Caco-2 (cell line): ENCODE data around the gene VCP. TPM values are rescaled to one million over a fixed set of nuclear protein-coding genes. Genes with fewer than 3 reads are reported as not detected.

Experiments used
- BruUV-seq: library from RNA; stranded (reverse); fragments of 400-500 nt; replicated peaks from 2 replicates; lab custom pipeline; 2021; lab: Mats Ljungman, UMichigan
- CTCF ChIA-PET: fragments of 300-600 bp; sonication (Branson Sonifier 250); formaldehyde crosslinking; loops from one replicate; lab custom pipeline; 2022; ENCODE audit warnings: antibody characterized with exemption; lab: Charles Lee
- POLR2A ChIA-PET: fragments of 300-600 bp; sonication (Branson Sonifier 250); formaldehyde crosslinking; loops from one replicate; lab custom pipeline; 2022; ENCODE audit warnings: antibody characterized with exemption; lab: Charles Lee
- DNase-seq, 2 experiments: peaks; one replicate each; pipeline versions ENCODE4 v3.0.0 to v3.0.0-alpha.2; 2020 to 2022
- H3K27me3 ChIP-seq: replicated peaks from 2 replicates; pipeline ENCODE4 v1.6.0; 2011; ENCODE audit warnings: low read length; ENCODE audit not compliant: control insufficient read depth, insufficient read depth
- H3K36me3 ChIP-seq: 2 replicates; pipeline ENCODE4 v1.5.1; 2011; ENCODE audit warnings: low read length; ENCODE audit not compliant: control insufficient read depth, insufficient read depth
- H3K4me1 ChIP-seq: fragments of 250-450 bp; sonication (Bioruptor Pico); 2 replicates; pipeline ENCODE4 v1.5.1; 2020; ENCODE audit warnings: mild to moderate bottlenecking
- H3K4me3 ChIP-seq: 2 replicates; pipeline ENCODE4 v1.5.1; 2011; ENCODE audit warnings: low read depth, mild to moderate bottlenecking, control low read depth, low read length
- H3K9me3 ChIP-seq: fragments of 250-450 bp; sonication (Bioruptor Pico); 2 replicates; pipeline ENCODE4 v1.5.1; 2020; ENCODE audit warnings: mild to moderate bottlenecking, moderate library complexity
- H3K27ac Mint-ChIP-seq: one replicate; pipeline ENCODE4 v1.8.0; 2022; ENCODE audit warnings: mixed read lengths; ENCODE audit not compliant: unreplicated experiment
- H3K27me3 Mint-ChIP-seq: one replicate; pipeline ENCODE4 v1.8.0; 2022; ENCODE audit warnings: mixed read lengths; ENCODE audit not compliant: insufficient read depth, unreplicated experiment
- H3K36me3 Mint-ChIP-seq: one replicate; pipeline ENCODE4 v1.8.0; 2022; ENCODE audit warnings: mild to moderate bottlenecking, mixed read lengths; ENCODE audit not compliant: insufficient read depth, unreplicated experiment
- H3K4me1 Mint-ChIP-seq: one replicate; pipeline ENCODE4 v1.8.0; 2022; ENCODE audit warnings: low read depth, mixed read lengths; ENCODE audit not compliant: unreplicated experiment
- H3K4me3 Mint-ChIP-seq: one replicate; pipeline ENCODE4 v1.8.0; 2022; ENCODE audit warnings: mild to moderate bottlenecking, moderate library complexity, mixed read lengths; ENCODE audit not compliant: unreplicated experiment
- H3K9me3 Mint-ChIP-seq: one replicate; pipeline ENCODE4 v1.8.0; 2022; ENCODE audit warnings: mixed read lengths; ENCODE audit not compliant: unreplicated experiment
- intact Hi-C: fragments of 100-400 bp; cut with micrococcal nuclease; formaldehyde crosslinking; loops from one replicate; pipeline ENCODE4 v1.10.0; 2022; ENCODE audit not compliant: unreplicated experiment
- total RNA-seq: library from RNA; stranded (reverse); gene quantifications from 2 replicates; pipeline ENCODE4 v1.2.3, GENCODE V29; 2022
- TF ChIP-seq, protein P1 (sequence below), 2 experiments: fragments of 200-600 bp in 1 of 2; IDR thresholded peaks; 1 replicate in 1 of 2; 2 replicates in 1 of 2; pipeline versions ENCODE4 v1.5.1 to v1.8.0; 2011 to 2022; ENCODE audit warnings: antibody characterized with exemption in 1 of 2, control low read depth in 1 of 2, inconsistent platforms in 1 of 2, low read depth in 1 of 2, low read length in 1 of 2, mild to moderate bottlenecking in 1 of 2, moderate library complexity in 1 of 2; ENCODE audit not compliant: insufficient read depth in 1 of 2, severe bottlenecking in 1 of 2, unreplicated experiment in 1 of 2

The VCP gene
- total RNA-seq, 1 experiment from 2014 or later, result 281 TPM

DNA sequence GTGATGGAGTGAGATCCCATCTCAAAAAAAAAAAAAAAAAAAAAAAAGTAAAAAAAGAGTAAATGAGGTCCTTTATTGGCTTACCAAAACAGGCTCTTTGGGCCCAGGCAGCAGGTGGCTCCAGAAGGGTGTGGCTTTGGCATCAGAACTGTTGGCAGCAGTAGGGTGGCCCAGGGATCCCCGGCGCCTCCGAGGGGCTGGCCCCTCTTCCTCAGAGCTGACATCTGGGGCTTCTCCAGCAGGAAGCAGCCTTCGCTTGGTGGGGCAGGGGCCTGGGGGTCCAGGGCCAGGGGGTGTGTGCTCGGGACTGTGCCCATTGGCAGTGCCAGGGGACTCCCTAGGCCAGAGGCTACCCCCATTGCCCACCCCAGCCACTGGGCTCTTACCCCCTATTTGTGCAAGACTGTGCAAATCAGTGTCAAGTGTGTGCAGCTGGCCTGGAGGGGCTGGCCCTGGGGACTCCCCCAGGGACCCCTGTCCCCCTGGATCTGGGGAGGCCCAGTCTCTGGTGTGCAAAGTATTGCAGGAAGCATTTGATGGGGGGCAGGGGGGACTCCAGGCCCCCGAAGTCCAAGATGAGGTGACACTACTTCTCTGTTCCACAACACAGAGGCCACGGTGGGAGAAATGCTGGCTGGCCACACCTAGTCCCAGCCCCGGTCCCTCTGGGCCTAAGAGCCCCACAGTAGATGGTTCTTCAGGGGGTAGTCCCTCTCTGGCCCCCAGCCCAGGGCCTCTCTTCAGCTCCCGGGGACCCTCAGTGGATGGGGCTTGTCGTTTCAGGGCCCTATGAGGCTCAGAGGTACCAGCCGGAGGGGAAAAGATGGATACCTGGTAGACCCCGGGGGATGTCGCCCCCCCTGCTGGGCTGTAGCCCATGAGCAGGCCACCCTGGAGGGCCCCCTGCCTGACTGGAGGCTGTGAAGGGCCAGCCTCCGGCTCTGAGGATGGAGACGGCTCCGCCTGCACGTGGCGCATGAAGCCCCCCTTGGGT, 35.2 kb upstream of the VCP start:
- Mint-ChIP-seq H3K36me3 (peaks cover 21% of the 10 kb centered on the region), H3K4me3 (no peak overlapping the region), H3K27me3 (no peaks in the 10 kb centered on the region), H3K9me3 (no peaks in the 10 kb centered on the region), H3K27ac (no peak overlapping the region), H3K4me1 (peaks cover 13% of the 10 kb centered on the region)
- BruUV-seq, result no TSS peak
- DNase-seq, result peak in 1 of 2 experiments; percentile 27
- H3K36me3 ChIP-seq, result peaks cover 2% of the 10 kb centered on the region
- intact Hi-C loops, result no loop called here
- POLR2A ChIA-PET, result no interaction called here
- CTCF ChIA-PET, result no interaction called here
- no peaks in the 10 kb centered on the region for H3K27me3 ChIP-seq
- H3K4me1 ChIP-seq, result peaks cover 10% of the 10 kb centered on the region
- no peaks in the 10 kb centered on the region for H3K9me3 ChIP-seq
- TF ChIP-seq, protein P1, sequence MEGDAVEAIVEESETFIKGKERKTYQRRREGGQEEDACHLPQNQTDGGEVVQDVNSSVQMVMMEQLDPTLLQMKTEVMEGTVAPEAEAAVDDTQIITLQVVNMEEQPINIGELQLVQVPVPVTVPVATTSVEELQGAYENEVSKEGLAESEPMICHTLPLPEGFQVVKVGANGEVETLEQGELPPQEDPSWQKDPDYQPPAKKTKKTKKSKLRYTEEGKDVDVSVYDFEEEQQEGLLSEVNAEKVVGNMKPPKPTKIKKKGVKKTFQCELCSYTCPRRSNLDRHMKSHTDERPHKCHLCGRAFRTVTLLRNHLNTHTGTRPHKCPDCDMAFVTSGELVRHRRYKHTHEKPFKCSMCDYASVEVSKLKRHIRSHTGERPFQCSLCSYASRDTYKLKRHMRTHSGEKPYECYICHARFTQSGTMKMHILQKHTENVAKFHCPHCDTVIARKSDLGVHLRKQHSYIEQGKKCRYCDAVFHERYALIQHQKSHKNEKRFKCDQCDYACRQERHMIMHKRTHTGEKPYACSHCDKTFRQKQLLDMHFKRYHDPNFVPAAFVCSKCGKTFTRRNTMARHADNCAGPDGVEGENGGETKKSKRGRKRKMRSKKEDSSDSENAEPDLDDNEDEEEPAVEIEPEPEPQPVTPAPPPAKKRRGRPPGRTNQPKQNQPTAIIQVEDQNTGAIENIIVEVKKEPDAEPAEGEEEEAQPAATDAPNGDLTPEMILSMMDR (IDR thresholded peaks at IDR 0.05; ENCODE audit: insufficient read depth in 1 of 2, low read depth in 1 of 2, low read length in 1 of 2, severe bottlenecking in 1 of 2, unreplicated experiment in 1 of 2), result no peak
- no peak overlapping the region for H3K4me3 ChIP-seq

DNA sequence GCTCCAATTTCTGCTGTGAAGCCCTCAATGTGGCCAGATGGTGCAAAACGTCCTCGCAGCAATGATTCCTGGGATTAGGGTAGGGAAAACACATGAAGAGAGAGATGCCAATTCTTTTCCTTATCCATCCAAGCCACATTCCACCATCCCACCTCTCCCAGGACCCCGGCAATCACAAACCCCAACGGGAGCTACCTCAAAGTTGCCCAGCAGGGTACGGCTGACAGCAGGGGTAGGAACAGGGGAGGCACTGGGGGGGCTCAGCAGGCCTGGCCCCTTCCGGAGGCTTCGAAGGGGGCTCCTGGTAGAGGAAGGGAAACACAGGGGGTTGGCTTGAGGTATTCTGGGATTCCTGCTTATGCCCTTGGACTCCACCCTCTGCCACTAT, 33.9 kb upstream of the VCP start:
- no TSS peak for BruUV-seq
- POLR2A ChIA-PET, result no interaction called here
- TF ChIP-seq, protein P1 (IDR thresholded peaks at IDR 0.05; ENCODE audit: insufficient read depth in 1 of 2, low read depth in 1 of 2, low read length in 1 of 2, severe bottlenecking in 1 of 2, unreplicated experiment in 1 of 2), result no peak
- H3K36me3 ChIP-seq, result peaks cover 2% of the 10 kb centered on the region
- Mint-ChIP-seq H3K36me3 (peaks cover 17% of the 10 kb centered on the region), H3K27ac (no peak overlapping the region), H3K4me3 (no peak overlapping the region), H3K4me1 (peaks cover 6% of the 10 kb centered on the region), H3K9me3 (no peaks in the 10 kb centered on the region), H3K27me3 (no peaks in the 10 kb centered on the region)
- H3K4me3 ChIP-seq, result no peak overlapping the region
- peak in 1 of 2 experiments; percentile 31 for DNase-seq
- peaks cover 7% of the 10 kb centered on the region for H3K4me1 ChIP-seq
- H3K9me3 ChIP-seq, result no peaks in the 10 kb centered on the region
- H3K27me3 ChIP-seq, result no peaks in the 10 kb centered on the region
- CTCF ChIA-PET, result interaction anchor here (1.3 kb wide), 1 partner anchor 9 kb away, joined by 3 read pairs; the partner anchor contains the start of gene ATOSB
- intact Hi-C loops, result no loop called here

DNA sequence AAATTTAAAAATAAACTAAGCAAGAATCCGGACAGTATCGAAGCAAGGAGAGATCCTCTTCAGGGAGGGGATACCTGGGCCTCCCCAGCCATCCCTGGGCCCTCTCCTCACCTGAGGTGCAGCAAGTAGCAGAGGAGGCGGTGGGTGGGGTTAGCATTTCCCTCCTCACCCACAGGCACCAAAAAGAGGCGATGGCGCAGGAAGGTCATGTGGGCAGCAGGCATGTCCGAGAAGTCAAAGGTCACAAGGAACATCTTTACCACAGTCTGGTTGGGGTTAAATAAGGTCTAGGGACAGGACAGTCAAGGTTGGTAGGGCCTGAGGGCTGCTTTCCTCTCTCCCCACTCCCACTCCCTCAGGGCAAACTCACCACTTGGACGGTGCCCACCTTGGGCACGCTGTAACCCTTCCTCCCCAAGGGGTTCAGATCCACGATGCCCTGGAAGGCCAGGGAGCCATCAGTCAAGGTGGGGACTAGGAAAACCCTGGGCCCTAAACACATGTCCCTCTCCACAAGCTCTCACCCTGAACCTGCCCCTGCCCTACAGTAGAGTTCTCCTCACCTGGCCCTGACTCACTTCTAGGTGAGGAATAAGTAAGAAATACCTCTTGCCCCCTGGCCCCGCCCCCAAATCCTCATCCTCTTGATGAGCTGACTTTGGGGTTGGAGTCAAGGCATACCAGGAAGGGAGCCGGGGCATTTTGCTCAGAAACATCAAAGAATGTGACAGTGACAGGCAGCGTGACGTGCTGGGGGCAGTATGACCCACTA, 33.3 kb upstream of the VCP start:
- peak in 1 of 2 experiments; percentile 27 for DNase-seq
- Histone ChIP-seq H3K9me3 (no peaks in the 10 kb centered on the region), H3K36me3 (peaks cover 2% of the 10 kb centered on the region), H3K27me3 (no peaks in the 10 kb centered on the region), H3K4me1 (peaks cover 6% of the 10 kb centered on the region), H3K4me3 (no peak overlapping the region)
- Mint-ChIP-seq H3K27ac (no peak overlapping the region), H3K4me1 (peaks cover 3% of the 10 kb centered on the region), H3K4me3 (no peak overlapping the region), H3K36me3 (peaks cover 19% of the 10 kb centered on the region), H3K27me3 (no peaks in the 10 kb centered on the region), H3K9me3 (no peaks in the 10 kb centered on the region)
- intact Hi-C loops, result no loop called here
- TF ChIP-seq, protein P1 (IDR thresholded peaks at IDR 0.05; ENCODE audit: insufficient read depth in 1 of 2, low read depth in 1 of 2, low read length in 1 of 2, severe bottlenecking in 1 of 2, unreplicated experiment in 1 of 2), result no peak
- CTCF ChIA-PET, result interaction anchor here (1.3 kb wide), 1 partner anchor 10 kb away, joined by 3 read pairs; the partner anchor contains the start of gene ATOSB
- BruUV-seq, result no TSS peak
- POLR2A ChIA-PET, result no interaction called here
